Renal pelvis (tissue), 4 donors: Measurements from ENCODE around the gene CLTB. TPM values are rescaled to one million over a fixed set of nuclear protein-coding genes. Genes with fewer than 3 reads are reported as not detected.

ENCODE experiments used
- DNase-seq: peaks from one replicate; pipeline ENCODE4 v3.0.0-alpha.2; 2013
- polyA plus RNA-seq, 3 donors: library from polyadenylated mRNA; unstranded; fragments of 120-200 nt; gene quantifications; one replicate each; pipeline ENCODE4 v1.2.1, GENCODE V29; 2013; ENCODE audit not compliant: insufficient read length in 3 of 3

Gene CLTB
- polyA plus RNA-seq, 3 donors, result 53.0 to 63.3 (median 55.3) TPM

- no peak for DNase-seq
Measured at GRCh38 chr5:176384991-176385390, 31.3 kb downstream of the CLTB start.

GRCh38 chr5:176384366-176384930 is 31.9 kb downstream of the CLTB start:
- no peak for DNase-seq

GRCh38 chr5:176383961-176384360 is 32.4 kb downstream of the CLTB start:
- no peak for DNase-seq

GRCh38 chr5:176383248-176383905 is 33.0 kb downstream of the CLTB start:
- DNase-seq, result no peak

GRCh38 chr5:176382721-176383120 is 33.6 kb downstream of the CLTB start:
- DNase-seq, result no peak

- DNase-seq, result no peak
Measured at GRCh38 chr5:176381979-176382378, 34.4 kb downstream of the CLTB start.

- DNase-seq, result no peak
Measured at GRCh38 chr5:176381423-176381822, 34.9 kb downstream of the CLTB start.

- DNase-seq, result no peak
Measured at GRCh38 chr5:176379881-176380280, 36.5 kb downstream of the CLTB start.

GRCh38 chr5:176373100-176373818 is 43.1 kb downstream of the CLTB start:
- no peak for DNase-seq

- DNase-seq, result no peak
Measured at GRCh38 chr5:176371621-176372539, 44.5 kb downstream of the CLTB start.

- no peak for DNase-seq
Measured at GRCh38 chr5:176369934-176370711, 46.2 kb downstream of the CLTB start.

- DNase-seq, result no peak
Measured at GRCh38 chr5:176368726-176369125, 47.6 kb downstream of the CLTB start.

GRCh38 chr5:176366232-176366894 is 50.0 kb downstream of the CLTB start:
- DNase-seq, result peak; percentile 8

- DNase-seq, result peak; percentile 24
Measured at GRCh38 chr5:176365351-176366231, 50.7 kb downstream of the CLTB start, which contains the start of gene ARL10. TSS of gene ARL10 (plus strand) at chr5:176365487. CDS start at chr5:176365564, 77 bp downstream.

GRCh38 chr5:176364765-176365350 is 51.5 kb downstream of the CLTB start:
- DNase-seq, result no peak

GRCh38 chr5:176362233-176362490 is 54.2 kb downstream of the CLTB start:
- no peak for DNase-seq

- DNase-seq, result peak; percentile 91
Measured at GRCh38 chr5:176361437-176362232, 54.7 kb downstream of the CLTB start, which contains the start of gene KIAA1191. TSS of gene KIAA1191 (minus strand) at chr5:176361764. CDS start at chr5:176359508, 2,256 bp downstream.

GRCh38 chr5:176360894-176361436 is 55.4 kb downstream of the CLTB start:
- peak; percentile 27 for DNase-seq
